GM21529 (cell line): Measurements from ENCODE around the gene SEC22A.

Experiments used
- ATAC-seq: cut with Tn5 transposase; IDR thresholded peaks from one replicate; pipeline ENCODE4 v1.9.1; 2021; ENCODE audit not compliant: unreplicated experiment

The SEC22A gene

DNA sequence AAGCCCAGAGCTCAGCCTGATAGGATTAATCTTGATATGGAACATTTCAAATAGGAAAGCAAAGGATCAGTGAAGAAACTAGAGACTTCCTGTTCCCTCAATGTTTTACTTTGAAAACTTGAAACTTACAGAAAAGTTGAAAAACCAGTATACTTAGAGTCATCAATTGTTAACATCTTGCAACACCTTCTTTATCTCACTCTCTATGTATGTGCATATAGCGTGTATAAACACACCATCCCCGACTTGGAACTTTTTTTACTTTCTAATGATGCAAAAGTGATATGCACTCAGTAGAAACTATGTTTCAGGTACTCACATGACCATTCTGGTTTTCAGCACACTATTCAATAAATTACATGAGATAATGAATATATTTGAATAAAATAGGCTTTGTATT is 60.5 kb downstream of the SEC22A start:
- ATAC-seq: no peak

DNA sequence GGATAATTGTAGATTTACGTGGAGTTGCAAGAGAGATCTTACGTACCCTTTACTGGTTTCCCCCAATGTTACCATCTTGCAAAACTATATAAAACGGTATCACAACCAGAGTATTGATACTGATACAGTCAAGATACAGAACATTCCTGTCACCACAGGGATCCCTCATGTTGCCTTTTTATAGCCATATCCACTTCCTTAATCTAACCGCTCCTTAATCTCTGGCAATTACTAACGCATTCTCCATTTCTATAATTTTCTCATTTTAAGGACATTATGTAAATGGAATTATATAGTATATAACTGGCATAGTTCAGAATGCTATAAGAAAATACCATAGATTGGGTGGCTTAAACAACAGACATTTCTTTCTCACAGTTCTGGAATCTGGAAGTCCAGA is 61.1 kb downstream of the SEC22A start:
- ATAC-seq: no peak

GRCh38 chr3:123263941-123264340 is 62.2 kb downstream of the SEC22A start:
- ATAC-seq: no peak

DNA sequence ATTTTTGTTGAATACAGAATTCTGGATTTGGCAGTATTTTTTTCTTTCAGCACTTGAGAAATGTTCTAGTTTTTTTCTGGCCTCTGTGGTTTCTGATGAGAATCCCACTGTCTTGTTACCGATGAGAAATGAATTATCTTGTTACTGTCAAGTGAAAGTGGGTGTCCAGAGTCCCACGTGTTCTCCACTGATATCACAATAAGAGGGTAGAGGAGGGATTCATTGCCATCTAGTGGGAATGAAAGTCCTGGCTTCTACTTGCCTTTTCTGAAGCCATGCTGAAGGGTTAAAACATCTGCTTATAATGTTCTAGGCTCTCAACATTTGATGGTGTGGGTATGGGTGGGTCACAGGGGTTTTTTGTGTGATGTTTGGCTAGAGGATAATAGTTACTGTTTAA is 66.1 kb downstream of the SEC22A start:
- no peak for ATAC-seq

- ATAC-seq: no peak
Measured at GRCh38 chr3:123270818-123271217, 69.1 kb downstream of the SEC22A start.

DNA sequence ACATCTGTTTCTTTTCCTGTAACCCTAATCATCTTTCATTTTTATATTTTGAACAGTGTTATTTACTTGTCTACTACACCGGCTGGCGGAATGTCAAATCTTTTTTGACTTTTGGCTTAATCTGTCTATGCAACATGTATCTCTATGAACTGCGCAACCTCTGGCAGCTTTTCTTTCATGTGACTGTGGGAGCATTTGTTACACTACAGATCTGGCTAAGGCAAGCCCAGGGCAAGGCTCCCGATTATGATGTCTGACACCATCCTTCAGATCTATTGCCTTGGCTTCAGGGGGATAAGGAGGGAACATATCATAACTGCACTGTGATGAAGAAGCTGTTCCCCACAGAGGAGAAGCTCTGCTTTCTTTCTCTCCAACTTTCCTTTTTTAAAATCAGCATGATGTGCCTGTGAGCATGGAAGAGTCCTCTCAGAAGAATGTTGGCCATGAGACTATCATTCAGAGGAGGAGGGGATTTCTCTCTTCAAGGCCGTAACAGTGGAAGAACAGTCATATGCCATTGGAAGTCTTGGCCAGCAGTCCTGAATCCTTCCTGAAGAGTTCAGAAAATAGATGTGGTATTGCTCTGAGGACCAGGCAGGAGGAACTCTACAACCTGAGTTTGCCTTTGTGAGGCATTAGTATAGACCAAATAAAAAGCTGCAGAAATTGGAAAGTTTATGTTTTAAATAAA is 69.9 kb downstream of the SEC22A start:
- ATAC-seq: no peak

GRCh38 chr3:123272547-123272946 is 70.8 kb downstream of the SEC22A start:
- no peak for ATAC-seq

GRCh38 chr3:123275691-123276090 is 73.9 kb downstream of the SEC22A start:
- no peak for ATAC-seq

GRCh38 chr3:123276346-123277006 is 74.7 kb downstream of the SEC22A start:
- no peak for ATAC-seq

GRCh38 chr3:123277106-123277505 is 75.4 kb downstream of the SEC22A start:
- no peak for ATAC-seq

DNA sequence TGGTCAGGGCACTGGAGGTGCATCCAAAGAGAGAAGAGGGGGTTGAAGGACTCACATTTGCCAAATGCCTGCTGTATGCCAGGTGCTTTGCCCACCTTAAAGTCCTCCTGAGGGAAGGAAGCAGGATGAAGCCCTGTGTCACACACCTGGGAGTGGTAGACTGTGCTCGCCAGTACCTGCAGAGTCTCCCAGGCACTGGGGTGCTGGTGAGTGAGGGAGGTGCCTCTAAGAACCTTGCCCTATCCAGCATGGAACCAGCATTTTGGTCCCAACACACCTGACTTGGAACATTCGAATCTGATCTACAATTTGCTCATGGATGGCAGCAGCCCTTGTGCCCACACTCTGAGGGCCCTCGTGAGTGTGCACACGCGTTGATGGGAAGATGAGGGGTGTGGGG is 76.7 kb downstream of the SEC22A start:
- ATAC-seq: no peak

DNA sequence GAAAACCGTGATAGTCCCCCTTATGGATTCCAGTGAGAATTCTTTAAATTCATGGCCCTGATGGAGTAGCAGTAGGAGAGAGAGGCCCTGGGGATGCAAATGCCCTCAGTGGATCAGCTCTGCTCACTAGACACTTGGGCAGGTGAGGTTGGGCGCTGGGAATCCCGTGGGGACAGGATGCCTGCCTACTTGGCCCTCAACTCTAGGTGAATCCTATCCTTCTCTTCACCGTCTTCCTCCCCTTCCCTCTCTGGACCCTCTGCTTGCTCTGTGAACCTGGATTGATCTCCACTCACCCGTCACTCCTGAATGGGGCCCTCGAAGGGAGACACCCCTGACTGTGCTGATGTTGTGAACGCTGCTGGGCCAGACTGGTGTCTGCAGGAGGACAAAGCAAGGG is 77.4 kb downstream of the SEC22A start:
- no peak for ATAC-seq

- ATAC-seq: no peak
Measured at GRCh38 chr3:123281406-123281805, 79.7 kb downstream of the SEC22A start.

DNA sequence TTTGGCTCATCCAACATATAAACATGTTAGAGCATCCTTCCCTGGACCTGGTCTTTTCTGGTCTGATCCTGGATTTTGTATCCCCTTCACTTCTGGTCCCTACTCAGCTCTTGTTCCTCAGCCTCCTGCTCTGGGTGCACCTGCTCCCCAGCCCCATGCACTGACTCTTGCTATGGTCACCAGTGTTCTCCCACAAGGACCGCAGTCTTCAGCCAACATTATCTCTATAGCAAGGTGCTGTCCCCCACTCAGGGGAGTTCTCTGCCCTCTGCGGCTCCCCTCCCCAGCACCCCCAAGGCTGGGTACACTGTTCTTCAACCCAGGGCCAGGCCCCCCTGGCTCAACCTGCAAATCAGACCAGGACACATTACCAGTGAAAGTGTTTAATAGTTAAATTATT is 80.2 kb downstream of the SEC22A start:
- ATAC-seq: no peak

DNA sequence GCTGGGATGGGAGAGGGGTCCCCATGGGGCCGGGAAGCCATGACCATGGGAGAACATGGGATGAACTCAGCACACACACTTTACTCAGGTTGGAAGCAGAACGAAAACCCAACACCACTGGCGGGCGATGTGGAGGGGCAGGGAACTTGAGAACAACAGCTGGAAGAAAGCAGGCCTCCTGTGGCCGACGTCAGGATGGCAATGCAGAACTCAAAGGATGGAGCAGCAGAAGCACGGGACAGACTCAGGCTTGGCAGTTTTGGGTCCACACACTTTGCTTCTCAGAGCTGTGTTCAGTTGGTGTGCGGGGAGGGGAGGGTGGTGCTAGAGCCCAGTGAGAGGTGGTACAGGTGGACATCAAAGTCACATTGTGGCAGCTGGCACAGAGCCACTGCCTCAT is 80.7 kb downstream of the SEC22A start:
- no peak for ATAC-seq

DNA sequence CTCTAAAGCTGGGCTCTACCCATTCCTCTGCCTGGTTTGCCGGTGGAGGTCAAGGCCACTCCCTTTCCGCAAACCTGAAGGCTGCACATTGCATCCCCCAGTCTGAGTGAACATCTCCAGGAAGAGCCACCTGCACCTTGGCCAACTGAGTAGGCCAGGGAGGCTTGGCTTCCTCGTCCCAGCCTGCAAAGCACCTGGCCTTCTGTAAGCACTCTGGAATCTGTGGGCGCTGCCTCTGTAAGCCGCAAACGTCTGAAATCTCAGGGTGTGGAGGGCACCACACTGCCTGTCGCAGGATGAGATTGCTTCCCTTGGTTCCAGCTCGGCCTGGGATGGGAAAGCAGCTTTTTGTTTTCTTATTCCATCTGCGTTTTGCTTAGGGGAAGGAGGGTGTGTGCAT is 81.3 kb downstream of the SEC22A start:
- no peak for ATAC-seq

DNA sequence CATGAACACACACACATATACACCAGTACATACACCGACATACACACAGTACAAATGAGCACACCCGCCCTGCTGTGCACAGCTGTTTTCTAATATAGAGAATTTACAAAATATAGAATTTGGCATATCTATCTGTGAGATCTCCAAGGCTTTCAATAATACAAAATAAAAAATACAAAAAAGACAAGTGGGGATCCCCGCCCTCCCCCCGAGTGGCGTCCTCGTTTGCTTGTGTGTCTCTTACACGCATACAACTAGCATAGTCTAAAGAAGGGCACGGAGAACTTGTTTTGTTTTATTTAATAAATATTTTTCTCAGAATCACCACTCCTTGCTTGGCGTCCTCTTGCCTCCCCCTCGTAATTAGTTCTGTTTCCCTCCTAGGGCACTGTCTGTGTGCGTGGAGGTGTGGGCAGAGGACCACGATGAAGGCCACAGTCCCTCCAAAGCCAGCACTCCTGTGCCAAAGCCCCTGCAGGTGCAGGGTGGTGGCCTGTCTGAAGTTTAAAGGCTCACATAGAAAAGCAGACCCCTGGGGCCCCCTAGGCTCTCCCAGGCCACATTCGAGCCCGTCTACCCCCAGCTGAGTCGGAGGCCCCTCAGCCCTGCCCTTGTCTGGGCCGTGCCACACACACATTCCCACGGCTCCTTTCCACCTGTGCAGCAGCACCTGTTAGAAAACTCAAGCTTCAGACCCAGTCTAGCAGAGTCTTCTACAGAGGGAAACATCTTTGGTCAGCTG is 82.1 kb downstream of the SEC22A start:
- no peak for ATAC-seq

DNA sequence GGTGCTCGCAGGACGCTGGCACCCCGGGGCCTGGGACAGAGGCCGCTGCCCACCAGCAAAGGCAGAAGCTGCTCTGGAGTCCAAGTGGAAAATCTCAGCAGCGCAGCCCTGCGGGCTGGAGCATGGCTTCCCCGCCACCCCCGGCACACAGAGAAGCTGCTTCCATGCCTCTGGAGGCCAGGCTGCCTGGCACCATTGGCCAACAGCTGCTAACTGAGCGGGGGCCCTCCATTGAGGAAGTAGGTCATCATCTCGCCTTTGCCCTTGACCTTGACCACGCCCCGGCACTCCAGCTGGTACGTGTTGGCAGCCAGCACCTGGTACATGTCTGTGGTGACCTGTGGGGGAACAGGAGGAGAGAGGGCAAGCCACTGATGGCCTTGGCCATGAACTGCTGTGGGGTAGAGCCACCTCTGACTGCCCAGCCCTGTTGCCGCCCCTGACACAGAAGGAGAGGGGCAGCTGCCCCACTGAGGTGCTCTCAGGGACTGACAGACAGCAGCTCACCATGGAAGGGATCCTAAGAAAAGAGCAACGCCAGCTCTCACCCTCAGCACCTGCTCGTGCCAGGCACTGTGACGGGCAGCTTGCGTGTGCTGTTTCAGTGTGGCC is 82.8 kb downstream of the SEC22A start:
- ATAC-seq: no peak

GRCh38 chr3:123285066-123285465 is 83.3 kb downstream of the SEC22A start:
- ATAC-seq: no peak

GRCh38 chr3:123285479-123285878 is 83.7 kb downstream of the SEC22A start:
- no peak for ATAC-seq

GRCh38 chr3:123285931-123286307 is 84.2 kb downstream of the SEC22A start:
- no peak for ATAC-seq
